Smooth muscle cell (in vitro differentiated cells): ENCODE measurements around the gene ABCD1. TPM values are rescaled to one million over a fixed set of nuclear protein-coding genes. Genes with fewer than 3 reads are reported as not detected.

Source experiments
- DNase-seq: peaks from one replicate; lab custom pipeline; 2025; ENCODE audit not compliant: unreplicated experiment; lab: John Stamatoyannopoulos, UW
- H2AFZ ChIP-seq: fragments of 200-600 bp; sonication (generic); 2 replicates; pipeline ENCODE4 v1.6.0; 2016; ENCODE audit warnings: antibody characterized with exemption, low read depth, mild to moderate bottlenecking
- H3F3A ChIP-seq: fragments of 200-600 bp; sonication (generic); 2 replicates; pipeline ENCODE4 v1.6.0; 2017; ENCODE audit warnings: antibody characterized with exemption, low read depth
- H3K27ac ChIP-seq: fragments of 200-600 bp; sonication (generic); 2 replicates; pipeline ENCODE4 v1.5.1; 2016; ENCODE audit warnings: low read depth, mild to moderate bottlenecking
- H3K27me3 ChIP-seq: fragments of 200-600 bp; sonication (generic); 2 replicates; pipeline ENCODE4 v1.6.1; 2016; ENCODE audit warnings: low read depth, mild to moderate bottlenecking
- H3K36me3 ChIP-seq: fragments of 200-600 bp; sonication (generic); 2 replicates; pipeline ENCODE4 v1.5.1; 2016; ENCODE audit warnings: low read depth
- H3K4me1 ChIP-seq: fragments of 200-600 bp; sonication (generic); 2 replicates; pipeline ENCODE4 v1.5.1; 2016; ENCODE audit warnings: low read depth
- H3K4me2 ChIP-seq: fragments of 200-600 bp; sonication (generic); 2 replicates; pipeline ENCODE4 v1.6.0; 2016; ENCODE audit warnings: mild to moderate bottlenecking
- H3K4me3 ChIP-seq: fragments of 200-600 bp; sonication (generic); 2 replicates; pipeline ENCODE4 v1.5.1; 2016; ENCODE audit warnings: mild to moderate bottlenecking
- H3K79me2 ChIP-seq: fragments of 200-600 bp; sonication (generic); 2 replicates; pipeline ENCODE4 v1.6.0; 2016; ENCODE audit warnings: low read depth, mild to moderate bottlenecking
- H3K9ac ChIP-seq: fragments of 200-600 bp; sonication (generic); 2 replicates; pipeline ENCODE4 v1.6.0; 2016; ENCODE audit warnings: low read depth
- H3K9me3 ChIP-seq: fragments of 200-600 bp; sonication (generic); replicated peaks from 2 replicates; pipeline ENCODE4 v1.5.1; 2016; ENCODE audit warnings: low read depth
- H4K20me1 ChIP-seq: fragments of 200-600 bp; sonication (generic); 2 replicates; pipeline ENCODE4 v1.6.0; 2016; ENCODE audit warnings: low read depth
- WGBS: methylation state at CpG from one replicate; pipeline ENCODE4 v1.1.7; 2016; ENCODE audit warnings: low lambda C conversion rate; 5-methylcytosine and 5-hydroxymethylcytosine counted together
- polyA plus RNA-seq: library from polyadenylated mRNA; unstranded; fragments of >200 nt; fragmentation: Nextera tagmentation; extraction: Ambion mirVana; gene quantifications from 2 replicates; pipeline ENCODE4 v1.2.1, GENCODE V29; 2016
- total RNA-seq: library from RNA; depleted of rRNA; stranded (reverse); fragments of >200 nt; gene quantifications from 2 replicates; pipeline ENCODE4 v1.2.3, GENCODE V29; 2014
- TF ChIP-seq, protein P1 (sequence below): fragments of 200-600 bp; sonication (generic); IDR thresholded peaks from 2 replicates; pipeline ENCODE4 v1.5.1; 2017; ENCODE audit warnings: borderline replicate concordance, mild to moderate bottlenecking, antibody characterized with exemption; ENCODE audit not compliant: insufficient read depth, poor library complexity, severe bottlenecking

The ABCD1 gene
- total and polyA plus RNA-seq, 2 experiments from 2014 or later = 6.2 to 10.9 TPM

DNA sequence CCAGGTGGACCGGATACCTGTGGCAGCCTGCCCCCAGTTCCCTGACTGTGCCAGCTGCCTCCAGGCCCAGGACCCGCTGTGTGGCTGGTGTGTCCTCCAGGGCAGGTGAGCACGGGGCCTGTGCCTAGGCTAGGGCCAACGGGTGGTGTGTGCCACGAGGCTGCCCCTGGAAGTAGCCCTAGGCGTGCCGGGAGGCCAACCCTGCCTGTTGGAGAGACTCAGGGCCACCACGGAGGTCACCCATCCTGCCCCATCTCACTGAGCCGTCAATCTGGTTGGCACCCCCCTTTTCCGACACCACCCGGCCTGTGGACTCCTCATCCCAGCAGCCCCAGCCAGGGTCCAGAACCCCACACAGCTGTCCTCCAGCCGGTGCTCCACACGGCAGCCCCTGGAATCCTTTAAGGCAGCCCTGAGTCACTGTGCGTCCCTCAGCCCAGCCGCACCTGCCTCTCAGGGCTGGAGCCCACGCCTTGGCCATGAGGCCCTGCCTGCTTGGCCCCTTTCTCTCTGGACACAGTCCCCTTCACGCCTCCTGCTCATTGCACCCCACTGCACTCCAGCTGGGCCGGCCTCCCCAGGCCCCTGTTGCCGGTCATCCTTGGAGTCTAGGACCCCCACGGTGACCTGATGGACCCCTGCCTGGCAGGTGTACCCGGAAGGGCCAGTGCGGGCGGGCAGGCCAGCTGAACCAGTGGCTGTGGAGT, 44.7 kb downstream of the ABCD1 start:
- no peak overlapping the region for H3K4me3 ChIP-seq
- no peak overlapping the region for H3K9ac ChIP-seq
- DNase-seq = no peak
- H3K4me1 ChIP-seq = no peaks in the 10 kb centered on the region
- TF ChIP-seq, protein P1, sequence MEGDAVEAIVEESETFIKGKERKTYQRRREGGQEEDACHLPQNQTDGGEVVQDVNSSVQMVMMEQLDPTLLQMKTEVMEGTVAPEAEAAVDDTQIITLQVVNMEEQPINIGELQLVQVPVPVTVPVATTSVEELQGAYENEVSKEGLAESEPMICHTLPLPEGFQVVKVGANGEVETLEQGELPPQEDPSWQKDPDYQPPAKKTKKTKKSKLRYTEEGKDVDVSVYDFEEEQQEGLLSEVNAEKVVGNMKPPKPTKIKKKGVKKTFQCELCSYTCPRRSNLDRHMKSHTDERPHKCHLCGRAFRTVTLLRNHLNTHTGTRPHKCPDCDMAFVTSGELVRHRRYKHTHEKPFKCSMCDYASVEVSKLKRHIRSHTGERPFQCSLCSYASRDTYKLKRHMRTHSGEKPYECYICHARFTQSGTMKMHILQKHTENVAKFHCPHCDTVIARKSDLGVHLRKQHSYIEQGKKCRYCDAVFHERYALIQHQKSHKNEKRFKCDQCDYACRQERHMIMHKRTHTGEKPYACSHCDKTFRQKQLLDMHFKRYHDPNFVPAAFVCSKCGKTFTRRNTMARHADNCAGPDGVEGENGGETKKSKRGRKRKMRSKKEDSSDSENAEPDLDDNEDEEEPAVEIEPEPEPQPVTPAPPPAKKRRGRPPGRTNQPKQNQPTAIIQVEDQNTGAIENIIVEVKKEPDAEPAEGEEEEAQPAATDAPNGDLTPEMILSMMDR = no peak
- H4K20me1 ChIP-seq = no peaks in the 10 kb centered on the region
- no peaks in the 10 kb centered on the region for H3K79me2 ChIP-seq
- H3K9me3 ChIP-seq = no peaks in the 10 kb centered on the region
- no peak overlapping the region for H2AFZ ChIP-seq
- H3F3A ChIP-seq = no peaks in the 10 kb centered on the region
- H3K4me2 ChIP-seq = no peak overlapping the region
- WGBS = 87% methylated on average over 23 of the region's 23 CpGs
- H3K27me3 ChIP-seq = no peaks in the 10 kb centered on the region
- H3K27ac ChIP-seq = no peak overlapping the region
- H3K36me3 ChIP-seq = no peaks in the 10 kb centered on the region

DNA sequence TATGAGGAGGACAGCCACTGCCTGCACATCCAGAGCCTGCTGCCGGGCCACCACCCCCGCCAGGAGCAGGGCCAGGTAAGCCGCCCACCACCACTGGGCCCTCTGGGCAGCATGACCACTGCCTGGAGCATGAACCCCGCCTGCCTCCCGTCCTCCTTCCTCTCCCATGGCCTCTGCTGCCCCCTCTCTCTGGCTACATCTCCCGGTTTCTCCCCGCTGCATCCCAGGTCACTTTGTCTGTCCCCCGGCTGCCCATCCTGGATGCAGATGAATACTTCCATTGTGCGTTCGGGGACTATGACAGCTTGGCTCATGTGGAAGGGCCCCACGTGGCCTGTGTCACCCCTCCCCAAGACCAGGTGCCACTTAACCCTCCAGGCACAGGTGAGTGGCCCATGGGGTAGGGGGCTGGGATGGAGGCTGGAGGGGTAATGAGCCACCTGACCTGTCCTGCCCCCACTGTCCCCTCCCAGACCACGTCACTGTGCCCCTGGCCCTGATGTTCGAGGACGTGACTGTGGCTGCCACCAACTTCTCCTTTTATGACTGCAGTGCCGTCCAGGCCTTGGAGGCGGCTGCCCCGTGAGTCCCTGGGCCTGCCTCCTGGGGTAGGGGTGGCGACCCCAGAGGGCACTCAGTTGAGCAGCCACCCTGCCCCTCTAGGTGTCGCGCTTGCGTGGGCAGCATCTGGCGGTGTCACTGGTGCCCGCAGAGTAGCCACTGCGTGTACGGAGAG, 45.4 kb downstream of the ABCD1 start:
- H3K79me2 ChIP-seq = no peaks in the 10 kb centered on the region
- H2AFZ ChIP-seq = no peak overlapping the region
- H3K4me3 ChIP-seq = no peak overlapping the region
- no peaks in the 10 kb centered on the region for H3K9me3 ChIP-seq
- H3K27me3 ChIP-seq = no peaks in the 10 kb centered on the region
- TF ChIP-seq, protein P1 = no peak
- no peak overlapping the region for H3K4me2 ChIP-seq
- no peak for DNase-seq
- H3F3A ChIP-seq = no peaks in the 10 kb centered on the region
- WGBS = 87% methylated on average over 25 of the region's 25 CpGs
- H4K20me1 ChIP-seq = no peaks in the 10 kb centered on the region
- no peak overlapping the region for H3K27ac ChIP-seq
- H3K36me3 ChIP-seq = no peaks in the 10 kb centered on the region
- no peak overlapping the region for H3K9ac ChIP-seq
- no peaks in the 10 kb centered on the region for H3K4me1 ChIP-seq

DNA sequence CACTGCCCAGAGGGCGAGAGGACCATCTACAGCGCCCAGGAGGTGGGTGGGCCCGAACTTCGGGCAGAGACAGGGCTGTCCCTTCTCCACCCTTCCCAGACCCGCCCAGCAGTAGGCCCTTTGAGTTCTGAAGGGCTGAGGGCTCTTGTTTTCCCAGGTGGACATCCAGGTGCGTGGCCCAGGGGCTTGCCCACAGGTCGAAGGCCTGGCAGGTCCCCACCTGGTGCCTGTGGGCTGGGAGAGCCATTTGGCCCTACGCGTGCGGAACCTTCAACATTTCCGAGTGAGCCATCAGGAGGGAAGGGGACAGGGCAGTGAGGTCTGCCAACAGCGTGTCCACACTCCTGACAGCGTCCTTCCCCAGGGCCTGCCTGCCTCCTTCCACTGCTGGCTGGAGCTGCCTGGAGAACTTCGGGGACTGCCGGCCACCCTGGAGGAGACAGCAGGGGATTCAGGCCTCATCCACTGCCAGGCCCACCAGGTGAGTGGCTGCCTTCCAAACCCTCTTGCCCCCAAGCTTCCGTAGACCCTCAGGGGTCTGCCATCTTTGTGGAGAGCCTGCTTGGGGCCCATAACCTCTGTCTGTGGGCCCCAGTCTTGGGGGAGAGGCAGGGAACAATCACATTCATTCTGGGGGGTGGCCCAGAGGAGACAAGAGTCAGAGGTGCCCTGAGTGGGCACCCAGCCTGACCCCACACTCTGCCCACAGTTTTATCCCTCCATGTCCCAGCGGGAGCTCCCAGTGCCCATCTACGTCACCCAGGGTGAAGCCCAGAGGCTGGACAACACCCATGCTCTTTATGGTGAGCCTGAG, 46.2 kb downstream of the ABCD1 start:
- H2AFZ ChIP-seq = no peak overlapping the region
- no peaks in the 10 kb centered on the region for H3K27me3 ChIP-seq
- TF ChIP-seq, protein P1 = no peak
- H3F3A ChIP-seq = no peaks in the 10 kb centered on the region
- no peak for DNase-seq
- H3K4me3 ChIP-seq = no peak overlapping the region
- no peak overlapping the region for H3K9ac ChIP-seq
- no peaks in the 10 kb centered on the region for H3K9me3 ChIP-seq
- H4K20me1 ChIP-seq = no peaks in the 10 kb centered on the region
- H3K4me2 ChIP-seq = no peak overlapping the region
- H3K36me3 ChIP-seq = no peaks in the 10 kb centered on the region
- H3K4me1 ChIP-seq = no peaks in the 10 kb centered on the region
- H3K79me2 ChIP-seq = no peaks in the 10 kb centered on the region
- 87% methylated on average over 18 of the region's 18 CpGs for WGBS
- no peak overlapping the region for H3K27ac ChIP-seq
